H1 (cell line): ENCODE measurements around the gene CYP1A1. TPM values are rescaled to one million over a fixed set of nuclear protein-coding genes. Genes with fewer than 3 reads are reported as not detected.

ENCODE experiments used
- CTCF ChIA-PET: fragments of 300-600 bp; sonication (Branson Sonifier 250); formaldehyde crosslinking; loops from one replicate; lab custom pipeline; 2021; ENCODE audit not compliant: partially characterized antibody; lab: Charles Lee
- POLR2A ChIA-PET: fragments of 300-600 bp; sonication (Branson Sonifier 250); formaldehyde crosslinking; loops from one replicate; lab custom pipeline; 2021; ENCODE audit warnings: inconsistent platforms; ENCODE audit not compliant: partially characterized antibody; lab: Charles Lee
- DNase-seq, 2 experiments: peaks; one replicate each; pipeline versions ENCODE4 v3.0.0 to v3.0.0-alpha.2; 2010 to 2022; ENCODE audit warnings: low spot score in 2 of 2, low read depth in 1 of 2, mixed read lengths in 1 of 2
- FAIRE-seq: peaks from 2 replicates; lab custom pipeline; 2011; peaks lifted over from hg19 to GRCh38; lab: Jason Lieb, UNC
- H2AFZ ChIP-seq: 2 replicates; pipeline ENCODE4 v1.8.1; 2012; ENCODE audit warnings: low read length, inconsistent platforms
- H2AK5ac ChIP-seq: 2 replicates; pipeline ENCODE4 v1.6.1; 2013; ENCODE audit warnings: low read depth, low read length
- H2BK120ac ChIP-seq: replicated peaks from 2 replicates; pipeline ENCODE3; 2013; ENCODE audit warnings: low read depth, low read length, inconsistent platforms
- H2BK12ac ChIP-seq: 2 replicates; pipeline ENCODE4 v1.6.1; 2013; ENCODE audit warnings: low read depth, low read length
- H2BK15ac ChIP-seq: 2 replicates; pipeline ENCODE4 v1.6.1; 2013; ENCODE audit warnings: low read length
- H2BK20ac ChIP-seq: 2 replicates; pipeline ENCODE4 v1.6.1; 2013; ENCODE audit warnings: low read length
- H2BK5ac ChIP-seq: 2 replicates; pipeline ENCODE4 v1.6.1; 2013; ENCODE audit warnings: low read depth, low read length
- H3K14ac ChIP-seq: 2 replicates; pipeline ENCODE4 v1.6.1; 2013; ENCODE audit warnings: inconsistent platforms; ENCODE audit not compliant: insufficient read length
- H3K18ac ChIP-seq: 2 replicates; pipeline ENCODE4 v1.6.1; 2013; ENCODE audit warnings: low read length; ENCODE audit errors: extremely low read depth
- H3K23ac ChIP-seq: 2 replicates; pipeline ENCODE4 v1.6.1; 2013; ENCODE audit warnings: inconsistent platforms; ENCODE audit not compliant: insufficient read length
- H3K23me2 ChIP-seq: 2 replicates; pipeline ENCODE4 v1.6.1; 2013; ENCODE audit warnings: low read depth, low read length
- H3K27ac ChIP-seq: 2 replicates; pipeline ENCODE4 v1.6.1; 2011; ENCODE audit warnings: low read depth, low read length, inconsistent platforms
- H3K27me3 ChIP-seq, 4 experiments: replicated peaks in 1 of 4; 1 replicate in 1 of 4; 2 replicates in 3 of 4; pipeline versions ENCODE4 v1.6.1 to v1.8.1; 2011 to 2013; ENCODE audit warnings: low read length in 3 of 4, mild to moderate bottlenecking in 3 of 4, inconsistent platforms in 2 of 4, mixed read lengths in 2 of 4, moderate library complexity in 1 of 4; ENCODE audit not compliant: control insufficient read depth in 3 of 4, insufficient read depth in 3 of 4; ENCODE audit errors: extremely low read depth in 1 of 4
- H3K36me3 ChIP-seq, 4 experiments: 2 replicates each; pipeline versions ENCODE4 v1.6.1 to v1.8.1; 2011 to 2013; ENCODE audit warnings: mild to moderate bottlenecking in 4 of 4, low read length in 3 of 4, moderate library complexity in 2 of 4, control low read depth in 1 of 4, inconsistent platforms in 1 of 4; ENCODE audit not compliant: insufficient read depth in 4 of 4, control insufficient read depth in 2 of 4
- H3K4ac ChIP-seq: replicated peaks from 2 replicates; pipeline ENCODE3; 2013; ENCODE audit warnings: low read length, low read depth, mixed read lengths, inconsistent platforms; ENCODE audit not compliant: insufficient read length
- H3K4me1 ChIP-seq, 4 experiments: replicated peaks in 1 of 4; 1 replicate in 1 of 4; 2 replicates in 3 of 4; pipeline versions ENCODE4 v1.6.1 to v1.8.1; 2011 to 2013; ENCODE audit warnings: low read length in 3 of 4, inconsistent platforms in 2 of 4, mixed read lengths in 1 of 4; ENCODE audit not compliant: insufficient read depth in 4 of 4, control insufficient read depth in 3 of 4
- H3K4me2 ChIP-seq, 2 experiments: 2 replicates each; pipeline versions ENCODE4 v1.6.1 to v1.8.1; 2011 to 2013; ENCODE audit warnings: low read depth in 2 of 2, low read length in 2 of 2, control low read depth in 1 of 2, inconsistent platforms in 1 of 2, mild to moderate bottlenecking in 1 of 2; ENCODE audit not compliant: insufficient read depth in 1 of 2
- H3K4me3 ChIP-seq, 4 experiments: fragments of 200-600, 300-600 bp in 1 of 4; sonication (generic), shearing (Covaris generic), sonication (Bioruptor Twin) in 1 of 4; 2 replicates each; pipeline versions ENCODE4 v1.5.1 to v1.8.1; 2011 to 2016; ENCODE audit warnings: low read length in 4 of 4, low read depth in 3 of 4, control low read depth in 2 of 4, inconsistent platforms in 2 of 4, mild to moderate bottlenecking in 2 of 4, mixed read lengths in 1 of 4, moderate library complexity in 1 of 4; ENCODE audit not compliant: insufficient read depth in 2 of 4; ENCODE audit errors: extremely low read depth in 1 of 4
- H3K56ac ChIP-seq: replicated peaks from 2 replicates; pipeline ENCODE3; 2013; ENCODE audit warnings: low read depth, mild to moderate bottlenecking, mixed read lengths, low read length, inconsistent platforms; ENCODE audit not compliant: insufficient read length
- H3K79me1 ChIP-seq: 2 replicates; pipeline ENCODE4 v1.6.1; 2013; ENCODE audit warnings: low read depth, low read length, control low read depth
- H3K79me2 ChIP-seq, 2 experiments: 2 replicates each; pipeline versions ENCODE4 v1.6.1 to v1.8.1; 2012 to 2013; ENCODE audit warnings: low read length in 2 of 2, mild to moderate bottlenecking in 2 of 2, inconsistent platforms in 1 of 2; ENCODE audit not compliant: insufficient read depth in 2 of 2, control insufficient read depth in 1 of 2
- H3K9ac ChIP-seq, 4 experiments: replicated peaks in 1 of 4; 1 replicate in 1 of 4; 2 replicates in 3 of 4; pipeline versions ENCODE4 v1.6.1 to v1.8.1; 2011 to 2013; ENCODE audit warnings: low read depth in 3 of 4, low read length in 3 of 4, control low read depth in 2 of 4, mild to moderate bottlenecking in 2 of 4, moderate library complexity in 2 of 4, inconsistent platforms in 1 of 4; ENCODE audit errors: extremely low read depth in 1 of 4
- H3K9me3 ChIP-seq, 2 experiments: 2 replicates each; pipeline versions ENCODE4 v1.6.1 to v1.8.1; 2012 to 2013; ENCODE audit warnings: mild to moderate bottlenecking in 2 of 2, moderate library complexity in 2 of 2, control low read depth in 1 of 2, inconsistent platforms in 1 of 2, low read depth in 1 of 2, low read length in 1 of 2, mixed read lengths in 1 of 2; ENCODE audit not compliant: insufficient read depth in 2 of 2
- H4K20me1 ChIP-seq, 2 experiments: replicated peaks in 1 of 2; 2 replicates each; pipeline versions ENCODE3 to v1.8.1; 2011 to 2013; ENCODE audit warnings: inconsistent platforms in 2 of 2, low read length in 2 of 2, mild to moderate bottlenecking in 1 of 2; ENCODE audit not compliant: insufficient read depth in 2 of 2, control insufficient read depth in 1 of 2
- H4K5ac ChIP-seq: 2 replicates; pipeline ENCODE4 v1.6.1; 2013; ENCODE audit warnings: low read length, low read depth, mixed read lengths, inconsistent platforms; ENCODE audit not compliant: insufficient read length
- H4K8ac ChIP-seq: 2 replicates; pipeline ENCODE4 v1.8.0; 2013; ENCODE audit warnings: mild to moderate bottlenecking, moderate library complexity, low read length, inconsistent platforms; ENCODE audit not compliant: insufficient read depth; ENCODE audit errors: extremely low read depth
- H4K91ac ChIP-seq: replicated peaks from 2 replicates; pipeline ENCODE3; 2013; ENCODE audit warnings: low read length, mixed read lengths, inconsistent platforms; ENCODE audit not compliant: insufficient read length
- EGR1 ChIP-seq: IDR thresholded peaks from 2 replicates; pipeline ENCODE4 v1.6.1; 2011; ENCODE audit warnings: low read depth, low read length, borderline replicate concordance
- NRF1 ChIP-seq: IDR thresholded peaks from 2 replicates; pipeline ENCODE4 v1.6.1; 2011; ENCODE audit warnings: mild to moderate bottlenecking, low read depth, low read length, improper control_type of control experiment
- WGBS, 2 experiments: shearing (Covaris generic) in 1 of 2; methylation state at CpG; one replicate each; pipeline versions ENCODE4 v1.1.6 to v1.1.7; 2013 to 2015; ENCODE audit warnings: low lambda C conversion rate in 2 of 2, mixed read lengths in 2 of 2, inconsistent platforms in 1 of 2, low coverage in 1 of 2, missing lambda C conversion rate in 1 of 2; ENCODE audit not compliant: insufficient replicate concordance in 2 of 2, insufficient coverage in 1 of 2, insufficient read length in 1 of 2; ENCODE audit errors: extremely low coverage in 1 of 2, missing lambda C conversion rate in 1 of 2; 5-methylcytosine and 5-hydroxymethylcytosine counted together
- polyA plus RNA-seq, 7 experiments: library from polyadenylated mRNA; depleted of rRNA in 3 of 7; stranded (reverse) in 5 of 7; unstranded in 2 of 7; fragments of >200 nt in 5 of 7; fragments of 200-250 nt in 2 of 7; gene quantifications; 1 replicate in 5 of 7; 2 replicates in 1 of 7; 4 replicates in 1 of 7; pipeline versions ENCODE4 v1.2.1 to v1.2.3, GENCODE V29; 2011 to 2013; ENCODE audit warnings: missing spikeins in 2 of 7, mixed read lengths in 2 of 7
- total RNA-seq: library from RNA; stranded (reverse); fragmentation: NEBNext Ultra II Directional; extraction: Animal tissue kit (Norgen Biotek cat#: 25700); gene quantifications from 2 replicates; pipeline ENCODE4 v1.2.1, GENCODE V29; 2021

The CYP1A1 gene
- total and polyA plus RNA-seq, 2 of the 8 experiments (the other 6 are each of a cell fraction or from before 2014, with no cell fraction given): 0.32 to 0.35 TPM

- Histone ChIP-seq H3K79me1 (no peaks in the 10 kb centered on the region), H3K79me2 (no peaks in the 10 kb centered on the region), H2BK20ac (no peak overlapping the region), H3K4me3 (no peak overlapping the region), H3K9ac (no peak overlapping the region), H3K36me3 (no peaks in the 10 kb centered on the region), H4K5ac (no peak overlapping the region), H2AK5ac (no peak overlapping the region), H3K4me2 (no peak overlapping the region), H3K56ac (no peak overlapping the region), H2AFZ (no peak overlapping the region), H3K4me1 (peaks cover 0 to 8% (median 3%) of the 10 kb centered on the region in 4 experiments; a peak in 4 of 7 replicates), H3K27ac (no peak overlapping the region), H3K27me3 (no peaks in the 10 kb centered on the region; a peak in 1 of 7 replicates), H2BK12ac (peak overlapping the region; percentile 87; the same call in 1 of the 2 replicates), H4K20me1 (no peaks in the 10 kb centered on the region), H3K23ac (no peak overlapping the region), H2BK5ac (peak overlapping the region; percentile 78), H4K8ac (no peak overlapping the region), H2BK15ac (peak overlapping the region; percentile 99), H3K4ac (no peak overlapping the region), H2BK120ac (no peak overlapping the region), H3K14ac (no peak overlapping the region), H3K18ac (no peak overlapping the region), H3K9me3 (no peaks in the 10 kb centered on the region), H4K91ac (peak overlapping the region; percentile 49), H3K23me2 (no peaks in the 10 kb centered on the region; the same call in 1 of the 2 replicates)
- TF ChIP-seq EGR1 (no peak), NRF1 (no peak)
- WGBS, 2 experiments: 91% methylated on average over 15 of the region's 15 CpGs; no CpG with 5 or more reads in 1 of the 2 experiments
- DNase-seq (no peak), FAIRE-seq (no peak)
- POLR2A ChIA-PET: interaction anchor here (1.0 to 5.9 kb wide), 10 partner anchors 7 to 147 kb away, joined by 3 to 81 read pairs (median 4); partner anchors contain the start of genes CLK3 and CYP1A1
- CTCF ChIA-PET: interaction anchor here (1.0 to 53.7 kb wide), 11 partner anchors 9 to 545 kb away, joined by 3 to 1439 read pairs (median 4); partner anchors contain the start of genes CLK3 and CYP1A2
Measured at GRCh38 chr15:74763416-74763815, 38.1 kb upstream of the CYP1A1 start.
